ENCODE data around the gene RBFOX2. TPM values are rescaled to one million over a fixed set of nuclear protein-coding genes. Genes with fewer than 3 reads are reported as not detected.

RBFOX2 gene
- total RNA-seq, 4 donors from 2014 or later = 39.4 to 80.0 (median 52.9) TPM

GRCh38 chr22:35821654-35822053 lies 207.0 kb downstream of the RBFOX2 start:
- H3K4me1 ChIP-seq = peaks cover 0 to 16% (median 0%) of the 10 kb centered on the region in 4 donors
- H3K4me3 ChIP-seq = no peak overlapping the region
- H3K36me3 ChIP-seq = no peaks in the 10 kb centered on the region
- no peak for TF ChIP-seq POLR2A (IDR thresholded peaks at IDR 0.05)
- TF ChIP-seq, protein P1, sequence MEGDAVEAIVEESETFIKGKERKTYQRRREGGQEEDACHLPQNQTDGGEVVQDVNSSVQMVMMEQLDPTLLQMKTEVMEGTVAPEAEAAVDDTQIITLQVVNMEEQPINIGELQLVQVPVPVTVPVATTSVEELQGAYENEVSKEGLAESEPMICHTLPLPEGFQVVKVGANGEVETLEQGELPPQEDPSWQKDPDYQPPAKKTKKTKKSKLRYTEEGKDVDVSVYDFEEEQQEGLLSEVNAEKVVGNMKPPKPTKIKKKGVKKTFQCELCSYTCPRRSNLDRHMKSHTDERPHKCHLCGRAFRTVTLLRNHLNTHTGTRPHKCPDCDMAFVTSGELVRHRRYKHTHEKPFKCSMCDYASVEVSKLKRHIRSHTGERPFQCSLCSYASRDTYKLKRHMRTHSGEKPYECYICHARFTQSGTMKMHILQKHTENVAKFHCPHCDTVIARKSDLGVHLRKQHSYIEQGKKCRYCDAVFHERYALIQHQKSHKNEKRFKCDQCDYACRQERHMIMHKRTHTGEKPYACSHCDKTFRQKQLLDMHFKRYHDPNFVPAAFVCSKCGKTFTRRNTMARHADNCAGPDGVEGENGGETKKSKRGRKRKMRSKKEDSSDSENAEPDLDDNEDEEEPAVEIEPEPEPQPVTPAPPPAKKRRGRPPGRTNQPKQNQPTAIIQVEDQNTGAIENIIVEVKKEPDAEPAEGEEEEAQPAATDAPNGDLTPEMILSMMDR (IDR thresholded peaks at IDR 0.05) = no peak
- no peak overlapping the region for H3K27ac ChIP-seq
- no peaks in the 10 kb centered on the region for H3K9me3 ChIP-seq
- DNase-seq = no peak
- no peaks in the 10 kb centered on the region for H3K27me3 ChIP-seq

- Histone ChIP-seq H3K9me3 (no peaks in the 10 kb centered on the region), H3K27ac (no peak overlapping the region), H3K4me3 (no peak overlapping the region), H3K4me1 (peaks cover 0 to 16% (median 0%) of the 10 kb centered on the region in 4 donors), H3K27me3 (no peaks in the 10 kb centered on the region), H3K36me3 (no peaks in the 10 kb centered on the region)
- TF ChIP-seq POLR2A (IDR thresholded peaks at IDR 0.05) = no peak
- TF ChIP-seq, protein P1 (IDR thresholded peaks at IDR 0.05) = no peak
- DNase-seq = no peak
Measured at GRCh38 chr22:35819421-35819820, 209.2 kb downstream of the RBFOX2 start.

DNA sequence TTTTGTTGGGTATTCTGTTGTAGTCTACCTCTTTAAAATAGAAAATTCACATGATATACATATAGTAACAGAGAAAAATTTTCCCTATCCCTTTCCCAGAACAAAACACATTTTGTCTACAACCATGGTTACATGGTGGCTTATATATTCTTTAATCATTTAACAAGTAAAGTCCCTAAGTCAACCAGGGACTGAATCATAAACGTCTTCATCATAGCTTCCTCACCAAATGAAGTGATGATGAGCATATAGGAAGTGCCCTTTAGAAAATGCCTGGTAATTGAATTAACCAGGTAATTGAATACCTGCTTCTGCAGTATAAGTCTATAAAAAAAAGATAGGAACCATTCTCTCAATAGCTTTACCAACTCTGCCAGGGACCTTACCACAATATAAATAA lies 209.7 kb downstream of the RBFOX2 start:
- Histone ChIP-seq H3K9me3 (no peaks in the 10 kb centered on the region), H3K27me3 (no peaks in the 10 kb centered on the region), H3K36me3 (no peaks in the 10 kb centered on the region), H3K27ac (no peak overlapping the region), H3K4me3 (no peak overlapping the region), H3K4me1 (peaks cover 0 to 16% (median 0%) of the 10 kb centered on the region in 4 donors)
- no peak for DNase-seq
- TF ChIP-seq, protein P1 (IDR thresholded peaks at IDR 0.05) = no peak
- TF ChIP-seq POLR2A (IDR thresholded peaks at IDR 0.05) = no peak

GRCh38 chr22:35812600-35812999 lies 216.0 kb downstream of the RBFOX2 start:
- Histone ChIP-seq H3K36me3 (peaks cover 0 to 14% (median 0%) of the 10 kb centered on the region in 3 donors), H3K4me1 (no peaks in the 10 kb centered on the region), H3K9me3 (no peaks in the 10 kb centered on the region), H3K27ac (no peak overlapping the region), H3K27me3 (no peaks in the 10 kb centered on the region), H3K4me3 (no peak overlapping the region)
- TF ChIP-seq, protein P1 (IDR thresholded peaks at IDR 0.05) = no peak
- no peak for TF ChIP-seq POLR2A (IDR thresholded peaks at IDR 0.05)
- no peak for DNase-seq

DNA sequence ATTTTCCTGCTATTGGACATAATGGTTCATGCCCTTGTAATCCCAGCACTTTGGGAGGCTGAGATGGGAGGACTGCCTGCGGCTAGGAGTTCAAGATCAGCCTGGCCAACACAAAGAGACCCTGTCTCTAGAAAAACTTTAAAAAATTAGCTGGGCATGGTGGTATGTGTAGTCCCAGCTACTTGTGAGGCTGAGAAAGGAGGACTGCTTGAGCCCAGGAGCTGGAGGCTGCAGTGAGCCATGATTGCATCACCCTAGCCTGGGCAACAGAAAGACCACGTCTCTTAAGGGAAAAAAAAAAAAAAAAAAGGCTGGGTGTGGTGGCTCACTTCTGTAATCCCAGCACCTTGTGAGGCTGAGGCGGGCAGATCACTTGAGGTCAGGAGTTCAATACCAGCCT lies 217.0 kb downstream of the RBFOX2 start:
- Histone ChIP-seq H3K36me3 (peaks cover 0 to 14% (median 0%) of the 10 kb centered on the region in 3 donors), H3K4me1 (no peaks in the 10 kb centered on the region), H3K4me3 (no peak overlapping the region), H3K9me3 (no peaks in the 10 kb centered on the region), H3K27me3 (no peaks in the 10 kb centered on the region), H3K27ac (no peak overlapping the region)
- no peak for DNase-seq
- TF ChIP-seq POLR2A (IDR thresholded peaks at IDR 0.05) = no peak
- TF ChIP-seq, protein P1 (IDR thresholded peaks at IDR 0.05) = no peak

DNA sequence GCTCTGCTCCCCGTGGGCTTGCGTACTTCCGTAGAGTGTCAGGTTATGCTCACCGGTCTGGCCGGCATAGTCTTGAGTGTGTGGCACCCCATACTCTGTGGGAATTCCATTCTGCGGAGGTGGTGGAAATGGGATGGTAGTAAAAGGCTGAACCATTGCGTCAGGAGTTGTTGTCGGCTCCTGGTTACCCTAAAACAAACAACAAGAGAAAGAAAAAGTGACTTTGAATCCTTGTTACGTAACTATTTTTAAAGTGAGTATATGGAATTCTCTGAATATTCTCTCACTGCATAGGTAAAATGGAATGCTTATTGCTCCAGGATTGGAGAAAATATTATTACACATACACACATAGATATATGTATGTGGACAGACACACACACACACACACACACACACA lies 218.8 kb downstream of the RBFOX2 start:
- Histone ChIP-seq H3K4me3 (no peak overlapping the region), H3K9me3 (no peaks in the 10 kb centered on the region), H3K27ac (no peak overlapping the region), H3K36me3 (peaks cover 0 to 18% (median 0%) of the 10 kb centered on the region in 3 donors), H3K27me3 (no peaks in the 10 kb centered on the region), H3K4me1 (no peaks in the 10 kb centered on the region)
- no peak for DNase-seq
- TF ChIP-seq POLR2A (IDR thresholded peaks at IDR 0.05) = no peak
- TF ChIP-seq, protein P1 (IDR thresholded peaks at IDR 0.05) = no peak

Measured in Peyer's patch (tissue), 4 donors.